Pancreas (tissue), 10 donors: ENCODE data around the gene REC114. TPM values are rescaled to one million over a fixed set of nuclear protein-coding genes. Genes with fewer than 3 reads are reported as not detected.
"Not testable (repeated sequence)": the region's sequence is repeated elsewhere in the genome, so short reads cannot be mapped to it uniquely, and the experiment has no call there.

Source experiments
- ATAC-seq, 4 donors: fragments of 200-7000 bp; cut with Tn5 transposase; one replicate each; pipeline versions ENCODE4 v1.8.0 to v1.9.1; 2020; ENCODE audit warnings: mild to moderate bottlenecking in 4 of 4, moderate library complexity in 4 of 4
- DNase-seq, 6 donors: peaks; one replicate each; pipeline ENCODE4 v3.0.0-alpha.2; 2020
- FAIRE-seq: peaks from 2 replicates; lab custom pipeline; 2012; peaks lifted over from hg19 to GRCh38; lab: Jason Lieb, UNC
- H3K27ac ChIP-seq, 4 donors: fragments of 200-600 bp; sonication (generic); 1 replicate in 3 of 4; 2 replicates in 1 of 4; pipeline versions ENCODE4 v1.5.0 to v1.8.0; 2020
- H3K27me3 ChIP-seq, 4 donors: fragments of 200-600 bp; one replicate each; pipeline ENCODE4 v1.8.0; 2021
- H3K36me3 ChIP-seq, 3 donors: fragments of 200-600 bp; sonication (generic) in 1 of 3; one replicate each; pipeline versions ENCODE4 v1.5.0 to v1.8.0; 2020 to 2021
- H3K4me1 ChIP-seq, 3 donors: fragments of 200-600 bp; one replicate each; pipeline ENCODE4 v1.8.0; 2021
- H3K4me3 ChIP-seq, 4 donors: fragments of 200-600 bp; sonication (generic) in 2 of 4; one replicate each; pipeline versions ENCODE4 v1.5.0 to v1.8.0; 2020 to 2021
- H3K9me3 ChIP-seq, 4 donors: fragments of 200-600 bp; one replicate each; pipeline ENCODE4 v1.8.0; 2021
- CTCF ChIP-seq, 4 donors: fragments of 200-600 bp; sonication (generic) in 3 of 4; IDR thresholded peaks; one replicate each; pipeline versions ENCODE4 v1.5.0 to v1.8.0; 2021; ENCODE audit warnings: antibody characterized with exemption in 4 of 4
- WGBS, 2 donors: extraction: QIAGEN DNeasy Blood & Tissue Kit; methylation state at CpG; one replicate each; pipeline ENCODE4 v1.1.7; 2013; 5-methylcytosine and 5-hydroxymethylcytosine counted together
- intact Hi-C, 3 donors: fragments of 100-400 bp; cut with DNase I; formaldehyde crosslinking; loops; one replicate each; pipeline versions ENCODE4 v1.11.1 to v1.14.2; 2022
- polyA plus RNA-seq, 2 donors: library from polyadenylated mRNA; stranded (reverse); fragments of 200-250 nt; gene quantifications; one replicate each; pipeline ENCODE4 v1.2.3, GENCODE V29; 2013
- total RNA-seq, 6 donors: library from RNA; stranded (reverse); fragmentation: NEBNext Ultra II Directional in 4 of 6; extraction: Animal tissue kit (Norgen Biotek cat#: 25700) in 4 of 6; gene quantifications; one replicate each; pipeline versions ENCODE4 v1.2.1 to v1.2.4, GENCODE V29; 2021 to 2023
- donor health status: healthy with polysubstance abuse.
- donor health status: DM: no; HTN: no; CAD: no; lungs with moderate emphysema.
- donor health status: DM: no; HTN: no; CAD: no.
- donor health status: control.
- donor health status: control.
- donor health status: Bipolar disorder and iron deficiency.
- donor health status: DM: yes; HTN: yes; CAD: no.
- donor health status: DM: no; HTN: no; CAD: no.
- donor health status: DM: no; HTN: no; CAD: no.
- donor health status: DM: yes; HTN: yes; CAD: no.

The REC114 gene
- total and polyA plus RNA-seq, 8 donors = not detected

- DNase-seq (no peak), ATAC-seq (no peak), FAIRE-seq (no peak)
- H3K27me3 ChIP-seq = peaks cover 0 to 3% (median 0%) of the 10 kb centered on the region in 4 donors
- no peaks in the 10 kb centered on the region for H3K9me3 ChIP-seq
- WGBS, 2 donors = 40 to 54% methylated on average over 2 of the region's 2 CpGs
- intact Hi-C loops = no loop called here
- H3K4me3 ChIP-seq = no peak overlapping the region
- H3K27ac ChIP-seq = no peak overlapping the region
- no peak for TF ChIP-seq CTCF (IDR thresholded peaks at IDR 0.05)
- H3K4me1 ChIP-seq = no peaks in the 10 kb centered on the region
- H3K36me3 ChIP-seq = no peaks in the 10 kb centered on the region
Measured at GRCh38 chr15:73425510-73425909, 17.5 kb upstream of the REC114 start.

- H3K27ac ChIP-seq = no peak overlapping the region
- DNase-seq = no peak
Measured at GRCh38 chr15:73426323-73426994, 16.5 kb upstream of the REC114 start.

GRCh38 chr15:73431329-73431728, 11.6 kb upstream of the REC114 start:
- H3K4me3 ChIP-seq, H3K4me1 ChIP-seq, intact Hi-C loops, H3K27me3 ChIP-seq, FAIRE-seq, H3K9me3 ChIP-seq, DNase-seq, ATAC-seq, H3K36me3 ChIP-seq, H3K27ac ChIP-seq: not testable (repeated sequence)
- 83 to 88% methylated on average over 7 of the region's 7 CpGs for WGBS, 2 donors

More at GRCh38 chr15:73426323-73426994, 16.5 kb upstream of the REC114 start:
- intact Hi-C loops = no loop called here
- no peaks in the 10 kb centered on the region for H3K4me1 ChIP-seq
- peaks cover 0 to 3% (median 0%) of the 10 kb centered on the region in 4 donors for H3K27me3 ChIP-seq
- TF ChIP-seq CTCF (IDR thresholded peaks at IDR 0.05) = no peak
- no peaks in the 10 kb centered on the region for H3K36me3 ChIP-seq
- no peaks in the 10 kb centered on the region for H3K9me3 ChIP-seq
- no peak overlapping the region for H3K4me3 ChIP-seq
- WGBS, 2 donors = 49 to 50% methylated on average over 5 of the region's 5 CpGs
- FAIRE-seq (no peak), ATAC-seq (no peak)

- no peak for TF ChIP-seq CTCF (IDR thresholded peaks at IDR 0.05)
- Histone ChIP-seq H3K4me1 (no peaks in the 10 kb centered on the region), H3K27ac (no peak overlapping the region), H3K36me3 (no peaks in the 10 kb centered on the region), H3K9me3 (no peaks in the 10 kb centered on the region), H3K27me3 (peaks cover 0 to 8% (median 2%) of the 10 kb centered on the region in 4 donors), H3K4me3 (no peak overlapping the region)
- WGBS, 2 donors = 61 to 72% methylated on average over 4 of the region's 4 CpGs
- DNase-seq (no peak), ATAC-seq (no peak), FAIRE-seq (no peak)
- intact Hi-C loops = no loop called here
Measured at GRCh38 chr15:73433873-73434272, 9.1 kb upstream of the REC114 start.

GRCh38 chr15:73436613-73437012, 6.4 kb upstream of the REC114 start:
- H3K36me3 ChIP-seq = no peaks in the 10 kb centered on the region
- 51 to 80% methylated on average over 2 of the region's 2 CpGs for WGBS, 2 donors
- DNase-seq (no peak), ATAC-seq (no peak), FAIRE-seq (no peak)
- peaks cover 0 to 8% (median 2%) of the 10 kb centered on the region in 4 donors for H3K27me3 ChIP-seq
- H3K4me1 ChIP-seq = no peaks in the 10 kb centered on the region
- intact Hi-C loops = no loop called here
- no peak overlapping the region for H3K4me3 ChIP-seq
- TF ChIP-seq CTCF (IDR thresholded peaks at IDR 0.05) = no peak
- H3K27ac ChIP-seq = no peak overlapping the region
- H3K9me3 ChIP-seq = no peaks in the 10 kb centered on the region
